ENCODE measurements around the gene CFAP99.
"Not testable (repeated sequence)": the region's sequence is repeated elsewhere in the genome, so short reads cannot be mapped to it uniquely, and the experiment has no call there.

The CFAP99 gene

GRCh38 chr4:2428496-2429213 lies 9.9 kb downstream of the CFAP99 start:
- no peak for DNase-seq (ENCODE audit: low read depth)

DNA sequence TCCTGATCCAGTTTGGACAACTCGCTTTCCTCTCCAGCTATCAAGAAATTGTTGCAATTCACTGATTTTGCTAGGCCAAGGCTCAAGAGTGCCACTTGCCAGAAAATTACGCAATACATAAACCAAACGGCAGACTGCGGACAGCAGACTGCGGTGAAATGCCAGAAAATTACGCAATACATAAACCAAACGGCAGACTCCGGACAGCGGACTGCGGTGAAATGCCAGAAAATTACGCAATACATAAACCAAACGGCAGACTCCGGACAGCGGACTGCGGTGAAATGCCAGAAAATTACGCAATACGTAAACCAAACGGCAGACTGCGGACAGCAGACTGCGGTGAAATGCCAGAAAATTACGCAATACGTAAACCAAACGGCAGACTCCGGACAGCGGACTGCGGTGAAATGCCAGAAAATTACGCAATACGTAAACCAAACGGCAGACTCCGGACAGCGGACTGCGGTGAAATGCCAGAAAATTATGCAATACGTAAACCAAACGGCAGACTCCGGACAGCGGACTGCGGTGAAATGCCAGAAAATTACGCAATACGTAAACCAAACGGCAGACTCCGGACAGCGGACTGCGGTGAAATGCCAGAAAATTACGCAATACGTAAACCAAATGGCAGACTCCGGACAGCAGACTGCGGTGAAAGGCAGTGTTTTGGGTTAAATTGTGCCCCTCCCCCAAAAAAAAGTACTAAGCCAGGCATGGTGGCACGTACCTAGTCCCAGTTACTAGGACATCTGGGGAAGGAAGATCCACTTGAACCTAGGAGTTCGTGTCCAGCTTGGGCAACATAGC lies 11.4 kb downstream of the CFAP99 start:
- DNase-seq (ENCODE audit: low read depth) = not testable (repeated sequence)

GRCh38 chr4:2432004-2432403 lies 13.2 kb downstream of the CFAP99 start:
- DNase-seq (ENCODE audit: low read depth) = no peak

DNA sequence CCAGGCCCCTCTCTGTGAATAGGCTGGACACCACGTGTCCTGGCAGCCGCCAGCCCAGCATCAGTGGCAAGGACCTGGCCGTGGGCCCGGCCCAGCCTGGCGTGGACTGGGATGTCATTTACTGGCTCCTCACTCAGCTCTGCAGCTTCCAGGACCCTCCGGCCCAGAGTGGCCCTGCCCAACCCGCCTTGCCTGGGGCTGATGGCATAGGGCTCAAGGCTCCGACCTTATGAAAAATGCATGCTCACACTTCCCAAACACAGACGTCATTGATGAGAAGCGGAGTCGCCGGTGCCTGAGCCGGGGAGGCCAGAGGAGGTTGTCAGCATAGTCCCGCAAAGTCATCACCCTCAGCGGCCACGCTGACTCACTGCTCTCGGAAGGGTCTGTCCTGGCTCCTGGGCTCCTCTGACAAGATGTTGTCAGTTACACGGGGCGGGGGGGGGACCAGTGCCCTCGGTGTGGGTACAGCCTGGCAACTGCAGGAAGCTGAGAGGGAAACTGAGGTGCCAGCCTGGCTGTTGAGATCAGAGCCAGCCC lies 14.3 kb downstream of the CFAP99 start:
- DNase-seq (ENCODE audit: low read depth) = no peak

- no peak for DNase-seq (ENCODE audit: low read depth)
Measured at GRCh38 chr4:2433609-2434350, 15.0 kb downstream of the CFAP99 start.

DNA sequence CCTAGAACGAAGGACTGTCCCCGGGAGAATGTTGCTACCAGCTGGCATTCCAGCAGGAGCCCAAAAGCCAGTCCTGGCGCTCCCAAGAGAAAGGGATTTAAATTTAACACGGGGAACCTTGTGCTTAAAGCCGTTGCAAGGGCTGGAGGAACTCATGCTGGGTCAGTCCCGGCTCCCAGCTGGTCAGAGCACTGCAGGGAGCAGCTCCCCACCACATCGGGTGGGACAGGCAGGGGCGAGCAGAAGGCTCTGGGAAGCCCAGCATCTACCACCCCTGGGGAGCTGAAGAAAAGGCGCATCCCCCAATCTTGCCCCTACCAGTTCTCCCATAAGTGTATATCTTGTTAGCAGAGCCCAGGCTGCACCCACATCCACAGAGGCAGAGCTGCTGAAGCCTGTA lies 15.7 kb downstream of the CFAP99 start:
- no peak for DNase-seq (ENCODE audit: low read depth)

GRCh38 chr4:2436301-2436700 lies 17.5 kb downstream of the CFAP99 start:
- no peak for DNase-seq (ENCODE audit: low read depth)

DNA sequence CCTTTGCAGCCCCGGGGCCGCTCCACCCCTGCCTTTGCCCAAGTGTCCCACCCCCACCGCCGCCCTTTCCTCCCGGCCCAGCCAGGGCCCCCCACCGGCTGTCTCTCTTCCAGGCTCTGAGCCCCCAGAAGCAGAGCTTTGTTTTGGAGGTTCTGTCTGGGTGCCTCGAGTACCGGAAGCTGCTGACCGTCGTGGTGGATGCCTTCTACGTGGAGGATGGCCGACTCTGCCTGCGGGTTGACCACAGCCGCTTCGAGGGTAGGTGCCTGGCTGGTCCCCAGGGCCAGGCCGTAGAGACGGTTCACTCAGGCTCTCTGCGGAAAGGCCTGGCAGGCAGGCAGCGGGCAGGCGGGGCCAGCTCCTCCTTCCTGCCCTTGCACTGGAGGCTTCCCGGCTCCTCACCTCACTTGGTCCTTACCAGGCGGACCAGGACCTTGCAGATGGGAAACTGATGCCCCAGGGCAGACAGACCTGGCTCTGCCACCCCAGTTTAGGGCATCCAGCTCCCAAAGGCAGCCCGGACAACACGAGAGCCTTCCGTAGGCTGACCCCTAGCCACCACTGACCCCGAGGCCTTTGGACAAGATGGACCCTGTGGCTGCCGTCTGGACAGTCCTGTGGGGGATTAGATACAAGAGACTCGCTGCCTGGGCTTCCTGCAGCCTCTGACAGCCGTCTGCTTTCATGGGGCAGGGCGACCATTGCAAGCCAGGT lies 18.2 kb downstream of the CFAP99 start:
- DNase-seq (ENCODE audit: low read depth) = no peak

DNA sequence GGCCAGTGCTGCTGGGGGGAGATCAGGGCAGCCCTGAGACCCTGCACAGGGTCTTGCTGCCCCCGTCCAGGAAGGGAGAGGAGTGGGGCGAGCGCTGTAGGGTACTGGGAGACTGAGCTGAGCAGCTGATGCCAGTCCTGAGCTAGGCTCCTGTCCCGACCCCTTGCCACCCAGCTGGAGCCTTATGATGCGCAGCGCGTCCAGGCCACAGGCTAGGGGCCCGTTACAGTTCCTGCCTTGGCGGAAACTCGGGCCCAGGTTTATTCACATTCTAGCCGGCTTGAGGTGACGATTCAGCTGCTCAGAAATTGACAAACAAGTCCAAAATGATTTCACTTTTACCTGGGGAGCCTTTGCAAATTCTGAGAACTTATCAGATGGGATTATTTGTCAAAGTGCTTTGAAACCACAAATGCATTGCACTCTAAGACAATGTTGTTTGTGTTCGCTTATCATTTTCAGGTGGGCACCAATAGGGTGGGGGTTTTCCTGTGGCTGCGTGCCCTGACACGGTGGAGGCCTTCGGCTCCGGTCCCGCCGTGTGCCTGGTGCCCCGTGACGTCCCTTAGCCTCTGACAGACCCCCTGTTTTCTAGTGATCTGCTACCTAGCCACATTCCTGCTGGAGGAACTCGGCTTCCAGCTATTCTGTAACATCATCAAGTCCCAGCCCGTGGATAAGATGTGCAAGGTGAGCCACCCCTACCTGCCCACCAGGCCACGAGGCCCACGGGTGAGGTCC lies 18.9 kb downstream of the CFAP99 start:
- DNase-seq (ENCODE audit: low read depth) = no peak

- no peak for DNase-seq (ENCODE audit: low read depth)
Measured at GRCh38 chr4:2438822-2439718, 20.3 kb downstream of the CFAP99 start.

GRCh38 chr4:2441393-2442174 lies 22.8 kb downstream of the CFAP99 start:
- DNase-seq (ENCODE audit: low read depth) = no peak

DNA sequence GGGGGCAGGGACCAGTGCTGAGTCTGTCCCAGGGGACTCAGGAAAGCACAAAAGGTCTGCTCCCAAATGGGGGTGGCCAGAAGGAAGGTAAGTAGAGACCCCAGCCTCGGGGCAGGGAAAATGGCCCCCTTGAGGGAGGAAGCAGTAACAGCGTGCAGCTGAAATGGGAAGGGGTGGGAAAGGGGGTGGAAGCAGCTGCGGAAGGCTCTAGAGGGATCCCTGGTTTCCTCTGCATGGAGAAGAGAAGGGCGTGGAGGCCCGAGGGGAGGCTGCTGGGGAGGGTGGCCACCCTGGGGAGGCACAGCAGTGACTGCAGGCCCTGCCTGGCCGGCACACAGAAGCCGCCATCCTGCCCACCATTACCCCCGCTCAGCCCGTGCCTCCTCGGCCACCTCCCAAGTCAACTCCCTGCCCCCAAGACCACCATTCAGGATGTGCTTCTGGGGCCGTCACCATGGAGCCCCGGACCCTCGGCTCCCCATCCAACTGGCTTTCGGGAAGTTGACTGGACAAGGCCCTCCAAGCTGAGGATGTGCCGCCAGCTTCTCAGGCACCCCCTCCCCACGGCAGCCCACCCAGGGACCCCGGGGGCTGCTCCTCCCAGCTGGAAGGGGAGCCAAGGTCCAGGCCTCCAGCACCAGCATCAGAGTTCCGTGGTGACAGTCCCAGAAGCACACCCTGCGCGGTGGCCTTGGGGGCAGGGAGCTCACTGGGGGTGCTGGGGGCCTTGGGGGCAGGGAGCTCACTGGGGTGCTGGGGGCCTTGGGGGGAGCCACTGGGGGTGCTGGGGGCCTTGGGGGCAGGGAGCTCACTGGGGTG lies 23.6 kb downstream of the CFAP99 start:
- DNase-seq (ENCODE audit: low read depth) = no peak

- no peak for DNase-seq (ENCODE audit: low read depth)
Measured at GRCh38 chr4:2443061-2443730, 24.4 kb downstream of the CFAP99 start.

- no peak for DNase-seq (ENCODE audit: low read depth)
Measured at GRCh38 chr4:2443956-2444740, 25.4 kb downstream of the CFAP99 start.

DNA sequence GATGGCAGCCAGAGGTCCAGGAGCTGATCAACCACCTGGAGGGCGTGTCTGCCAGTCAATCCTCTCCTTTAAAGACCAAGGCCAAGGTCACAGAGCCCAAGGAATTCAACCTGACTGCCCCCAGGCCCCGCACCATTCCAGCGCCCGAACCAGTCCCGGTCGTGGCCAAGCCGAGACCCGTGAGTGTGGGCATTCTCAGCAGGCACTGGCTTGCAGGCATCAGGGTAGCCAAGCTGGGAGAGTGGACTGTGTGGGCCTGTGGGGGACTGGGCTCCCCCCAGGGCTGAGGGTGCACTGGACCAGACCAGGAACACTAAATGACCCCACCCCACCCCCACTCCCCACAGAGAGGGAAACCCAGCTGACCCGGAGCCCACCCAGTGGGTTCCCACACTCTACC lies 26.4 kb downstream of the CFAP99 start:
- no peak for DNase-seq (ENCODE audit: low read depth)

DNA sequence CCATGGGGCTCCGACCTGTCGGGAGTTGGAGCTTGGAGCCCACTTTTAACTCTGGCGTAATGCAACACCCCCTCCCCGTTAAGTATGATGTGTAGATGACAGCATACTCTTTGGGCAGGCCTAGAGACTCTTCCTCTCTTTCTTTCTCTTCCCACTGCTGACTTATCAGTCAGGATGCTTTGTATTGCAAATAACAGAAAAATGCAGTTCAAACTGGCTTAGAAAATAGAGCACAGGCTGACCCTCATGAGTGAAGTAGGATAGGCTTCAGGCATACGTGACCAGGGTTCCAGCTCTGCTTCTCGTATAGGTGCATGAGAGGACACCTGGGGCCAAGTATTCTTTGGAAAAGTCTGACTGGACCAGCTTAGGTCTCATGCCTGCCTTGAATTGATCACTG lies 26.8 kb downstream of the CFAP99 start:
- no peak for DNase-seq (ENCODE audit: low read depth)
